SK-N-SH (cell line): ENCODE measurements around the gene CTNS. TPM values are rescaled to one million over a fixed set of nuclear protein-coding genes. Genes with fewer than 3 reads are reported as not detected.
"Not testable (repeated sequence)": the region's sequence is repeated elsewhere in the genome, so short reads cannot be mapped to it uniquely, and the experiment has no call there.

Experiments
- CTCF ChIA-PET: fragments of 300-600, 350-600 bp; formaldehyde crosslinking; extraction: SDS; loops from one replicate; lab custom pipeline; 2021; lab: Yijun Ruan, JAX
- POLR2A ChIA-PET: fragments of 350-600 bp; sonication (Branson Sonifier 250); formaldehyde crosslinking; extraction: SDS; loops from one replicate; lab custom pipeline; 2020; ENCODE audit warnings: antibody characterized with exemption, inconsistent platforms; lab: Yijun Ruan, JAX
- DNase-seq: peaks from one replicate; pipeline ENCODE4 v3.0.0; 2012
- H2AFZ ChIP-seq: fragments of 200-600 bp; sonication (generic); 2 replicates; pipeline ENCODE4 v1.8.1; 2016; ENCODE audit warnings: antibody characterized with exemption, mild to moderate bottlenecking, low read depth
- H3F3A ChIP-seq: fragments of 200-600 bp; sonication (generic); replicated peaks from 2 replicates; pipeline ENCODE3; 2016; ENCODE audit warnings: antibody characterized with exemption, mild to moderate bottlenecking; ENCODE audit not compliant: insufficient read depth
- H3K27ac ChIP-seq, 2 experiments: fragments of 200-500 bp in 1 of 2; fragments of 200-600 bp in 1 of 2; sonication (Bioruptor generic) in 1 of 2; sonication (generic), shearing (Covaris generic) in 1 of 2; 2 replicates each; pipeline versions ENCODE4 v1.5.1 to v1.6.1; 2014 to 2016; ENCODE audit warnings: low read depth in 2 of 2, inconsistent platforms in 1 of 2, low read length in 1 of 2, mild to moderate bottlenecking in 1 of 2, mixed read lengths in 1 of 2
- H3K27me3 ChIP-seq: fragments of 200-600 bp; sonication (generic), shearing (Covaris generic); 2 replicates; pipeline ENCODE4 v1.6.1; 2016; ENCODE audit warnings: mixed run types; ENCODE audit not compliant: insufficient read depth
- H3K36me3 ChIP-seq, 2 experiments: fragments of 200-500 bp in 1 of 2; fragments of 200-600 bp in 1 of 2; sonication (Bioruptor generic) in 1 of 2; sonication (generic) in 1 of 2; replicated peaks in 1 of 2; 2 replicates each; pipeline versions ENCODE3 to v1.5.1; 2014 to 2016; ENCODE audit warnings: low read length in 1 of 2, mild to moderate bottlenecking in 1 of 2; ENCODE audit not compliant: insufficient read depth in 2 of 2, control insufficient read depth in 1 of 2
- H3K4me1 ChIP-seq, 2 experiments: fragments of 200-500 bp in 1 of 2; fragments of 200-600 bp in 1 of 2; sonication (Bioruptor generic) in 1 of 2; sonication (generic), shearing (Covaris generic) in 1 of 2; 2 replicates each; pipeline versions ENCODE4 v1.5.1 to v1.6.1; 2014 to 2016; ENCODE audit warnings: low read depth in 1 of 2, low read length in 1 of 2, mixed run types in 1 of 2; ENCODE audit not compliant: insufficient read depth in 2 of 2, control insufficient read depth in 1 of 2
- H3K4me2 ChIP-seq: fragments of 200-600 bp; sonication (generic), shearing (Covaris generic); 2 replicates; pipeline ENCODE4 v1.6.1; 2017; ENCODE audit warnings: mixed run types
- H3K4me3 ChIP-seq, 2 experiments: fragments of 200-500 bp in 1 of 2; fragments of 200-600 bp in 1 of 2; sonication (Bioruptor generic) in 1 of 2; sonication (generic), shearing (Covaris generic) in 1 of 2; 2 replicates each; pipeline versions ENCODE4 v1.5.1 to v1.8.1; 2014 to 2016; ENCODE audit warnings: low read depth in 2 of 2, inconsistent platforms in 1 of 2, low read length in 1 of 2, mild to moderate bottlenecking in 1 of 2, mixed read lengths in 1 of 2, moderate library complexity in 1 of 2
- H3K79me2 ChIP-seq: fragments of 200-600 bp; sonication (generic); 2 replicates; pipeline ENCODE4 v1.8.1; 2017; ENCODE audit warnings: mild to moderate bottlenecking; ENCODE audit not compliant: insufficient read depth
- H3K9ac ChIP-seq: fragments of 200-600 bp; sonication (generic); 2 replicates; pipeline ENCODE4 v1.6.1; 2017; ENCODE audit warnings: mixed run types
- H3K9me2 ChIP-seq: fragments of 200-600 bp; sonication (generic); 2 replicates; pipeline ENCODE4 v1.6.1; 2017; ENCODE audit warnings: mixed run types
- H3K9me3 ChIP-seq: fragments of 200-600 bp; sonication (generic); 2 replicates; pipeline ENCODE4 v1.6.1; 2017; ENCODE audit warnings: mixed run types, mild to moderate bottlenecking, moderate library complexity
- H4K20me1 ChIP-seq: fragments of 200-600 bp; sonication (generic); 2 replicates; pipeline ENCODE4 v1.6.1; 2017; ENCODE audit warnings: mild to moderate bottlenecking, mixed run types; ENCODE audit not compliant: insufficient read depth
- GABPA ChIP-seq: IDR thresholded peaks from 2 replicates; pipeline ENCODE4 v1.4.0; 2012; ENCODE audit warnings: low read depth, mild to moderate bottlenecking
- RCOR1 ChIP-seq: fragments of 150-350 bp; IDR thresholded peaks from 2 replicates; pipeline ENCODE4 v1.6.1; 2017; ENCODE audit warnings: antibody characterized with exemption, low read length
- TEAD4 ChIP-seq: IDR thresholded peaks from 2 replicates; pipeline ENCODE4 v1.4.0; 2012; ENCODE audit warnings: mild to moderate bottlenecking, borderline replicate concordance; ENCODE audit not compliant: insufficient read depth
- WGBS: methylation state at CpG from one replicate; pipeline ENCODE4 v1.1.6; 2017; ENCODE audit warnings: low lambda C conversion rate; 5-methylcytosine and 5-hydroxymethylcytosine counted together
- polyA plus RNA-seq, 3 experiments: library from polyadenylated mRNA; depleted of rRNA; stranded (reverse); fragments of >200 nt; gene quantifications; 2 replicates each; pipeline ENCODE4 v1.2.3, GENCODE V29; 2012
- TF ChIP-seq, protein P1 (sequence below): IDR thresholded peaks from 2 replicates; pipeline ENCODE4 v1.4.0; 2012; ENCODE audit warnings: low read depth

CTNS gene
- polyA plus RNA-seq, 1 of the 3 experiments (the other 2 are of a cell fraction): 8.2 TPM

DNA sequence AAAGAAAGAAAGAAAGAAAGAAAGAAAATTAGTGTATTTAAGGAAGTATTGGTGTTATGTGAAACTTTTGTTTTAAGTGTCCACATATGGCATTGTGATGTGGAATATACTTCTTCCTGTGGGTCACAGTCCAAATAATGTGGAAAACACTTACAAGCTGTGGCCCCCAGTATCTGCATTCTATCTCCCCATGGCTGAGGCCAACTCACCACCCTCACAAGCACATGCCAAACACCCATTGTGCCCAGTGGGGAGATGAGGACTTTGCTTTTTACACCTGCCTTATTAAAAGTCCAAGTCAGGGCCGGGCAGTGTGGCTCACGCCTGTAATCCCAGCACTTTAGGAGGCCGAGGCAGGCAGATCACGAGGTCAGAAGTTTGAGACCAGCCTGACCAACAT, 63.4 kb downstream of the CTNS start:
- DNase-seq: no peak
- Histone ChIP-seq H3K9me3 (no peaks in the 10 kb centered on the region), H3K27ac (no peak overlapping the region), H3K36me3 (no peaks in the 10 kb centered on the region), H3K9ac (no peak overlapping the region), H3K4me2 (no peak overlapping the region), H3K27me3 (no peaks in the 10 kb centered on the region), H3K4me1 (peaks cover 0 to 9% of the 10 kb centered on the region in 2 experiments; a peak in 1 of 4 replicates), H3K9me2 (no peaks in the 10 kb centered on the region), H3F3A (no peaks in the 10 kb centered on the region), H3K4me3 (no peak overlapping the region), H4K20me1 (no peaks in the 10 kb centered on the region), H2AFZ (no peak overlapping the region), H3K79me2 (no peaks in the 10 kb centered on the region)
- TF ChIP-seq RCOR1: no peak
- TF ChIP-seq, protein P1, sequence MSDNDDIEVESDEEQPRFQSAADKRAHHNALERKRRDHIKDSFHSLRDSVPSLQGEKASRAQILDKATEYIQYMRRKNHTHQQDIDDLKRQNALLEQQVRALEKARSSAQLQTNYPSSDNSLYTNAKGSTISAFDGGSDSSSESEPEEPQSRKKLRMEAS: no peak
- no peak for TF ChIP-seq GABPA
- WGBS: 73% methylated on average over 4 of the region's 4 CpGs
- POLR2A ChIA-PET: no interaction called here
- CTCF ChIA-PET: no interaction called here

DNA sequence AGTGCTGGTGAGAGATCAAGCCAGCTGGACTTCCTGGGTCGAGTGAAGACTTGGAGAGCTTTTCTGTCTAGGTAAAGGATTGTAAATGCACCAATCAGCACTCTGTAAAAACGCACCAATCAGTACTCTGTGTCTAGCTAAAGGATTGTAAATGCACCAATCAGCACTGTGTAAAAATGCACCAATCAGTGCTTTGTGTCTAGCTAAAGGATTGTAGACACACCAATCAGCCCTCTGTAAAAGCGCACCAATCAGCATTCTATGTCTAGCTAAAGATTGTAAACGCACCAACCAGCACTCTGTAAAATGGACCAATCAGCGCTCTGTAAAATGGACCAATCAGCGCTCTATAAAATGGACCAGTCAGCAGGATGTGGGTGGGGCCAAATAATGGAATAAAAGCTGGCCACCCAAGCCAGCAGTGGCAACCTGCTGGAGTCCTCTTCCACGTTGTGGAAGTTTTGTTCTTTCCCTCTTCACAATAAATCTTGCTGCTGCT, 65.5 kb downstream of the CTNS start:
- H3K27me3 ChIP-seq, H3K27ac ChIP-seq, DNase-seq, H3K9ac ChIP-seq, H3K4me3 ChIP-seq, H3K4me1 ChIP-seq, H3K4me2 ChIP-seq, H3K36me3 ChIP-seq, POLR2A ChIA-PET, H3K9me3 ChIP-seq, H2AFZ ChIP-seq, H3F3A ChIP-seq, H3K79me2 ChIP-seq, H3K9me2 ChIP-seq, H4K20me1 ChIP-seq: not testable (repeated sequence)
- WGBS: 60% methylated on average over 5 of the region's 7 CpGs
- CTCF ChIA-PET: interaction anchor here (1.4 kb wide), 1 partner anchor 36 kb away, joined by 4 read pairs; no protein-coding TSS in a partner anchor

DNA sequence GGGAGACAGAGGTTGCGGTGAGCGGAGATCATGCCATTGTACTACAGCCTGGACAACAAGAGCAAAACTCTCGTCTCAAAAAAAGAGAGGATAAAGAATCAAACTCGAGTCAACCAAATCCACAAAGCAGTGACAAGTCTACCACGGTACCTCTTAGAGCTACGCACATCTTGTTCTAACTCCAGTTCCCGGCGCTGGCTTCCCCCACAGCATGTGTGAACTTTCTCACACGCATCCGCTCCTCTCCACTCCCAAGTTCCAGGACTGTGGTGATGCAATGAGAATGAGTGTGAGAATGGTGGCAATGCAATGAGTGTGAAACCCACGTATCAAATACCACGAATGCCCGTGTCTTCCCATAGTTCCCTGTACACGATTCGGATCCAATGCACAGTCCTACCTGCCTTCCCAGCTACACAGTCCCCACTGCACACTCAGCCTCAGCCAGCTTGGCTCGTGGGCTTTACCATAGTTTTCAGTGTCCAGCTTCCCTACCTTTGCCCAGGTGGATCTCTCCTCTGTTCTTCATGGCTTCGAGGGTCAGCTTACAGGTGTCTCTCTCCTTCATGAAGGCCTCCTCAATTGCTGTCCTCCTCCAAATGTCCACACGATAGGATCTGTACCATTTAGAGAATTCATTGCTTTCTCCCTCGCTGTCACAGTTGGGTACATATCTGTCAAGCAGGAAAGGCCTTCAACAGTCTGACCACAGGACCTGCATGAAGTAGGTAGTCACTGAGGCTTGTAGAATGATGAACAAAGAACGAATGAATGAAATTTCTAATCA, 68.6 kb downstream of the CTNS start:
- Histone ChIP-seq H3K79me2 (no peaks in the 10 kb centered on the region), H3K9ac (no peak overlapping the region), H3K36me3 (no peaks in the 10 kb centered on the region), H3K4me3 (no peak overlapping the region), H2AFZ (no peak overlapping the region), H3F3A (no peaks in the 10 kb centered on the region), H3K9me3 (no peaks in the 10 kb centered on the region), H3K27ac (no peak overlapping the region), H3K9me2 (no peaks in the 10 kb centered on the region), H3K4me2 (no peak overlapping the region), H4K20me1 (no peaks in the 10 kb centered on the region), H3K4me1 (no peaks in the 10 kb centered on the region), H3K27me3 (no peaks in the 10 kb centered on the region)
- ChIA-PET POLR2A (no interaction called here), CTCF (no interaction called here)
- DNase-seq: no peak
- no peak for TF ChIP-seq TEAD4
- no peak for TF ChIP-seq GABPA
- WGBS: 72% methylated on average over 20 of the region's 20 CpGs

DNA sequence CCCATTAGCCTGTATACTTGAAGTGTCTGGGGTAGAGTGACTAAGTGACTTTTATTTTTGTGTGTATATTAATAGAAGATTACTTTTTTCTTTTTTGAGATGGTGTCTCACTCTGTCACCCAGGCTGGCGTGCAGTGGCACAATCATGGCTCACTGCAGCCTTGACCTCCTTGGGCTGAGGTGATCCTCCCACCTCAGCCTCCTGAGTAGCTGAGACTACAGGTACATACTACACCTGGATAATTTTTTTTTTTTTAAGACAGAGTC, 69.1 kb downstream of the CTNS start:
- CTCF ChIA-PET, H4K20me1 ChIP-seq, H3F3A ChIP-seq, H3K9me2 ChIP-seq, H3K4me3 ChIP-seq, H3K36me3 ChIP-seq, H3K27me3 ChIP-seq, H3K4me1 ChIP-seq, DNase-seq, H2AFZ ChIP-seq, POLR2A ChIA-PET, H3K9ac ChIP-seq, H3K27ac ChIP-seq, H3K4me2 ChIP-seq, H3K9me3 ChIP-seq, H3K79me2 ChIP-seq: not testable (repeated sequence)
- WGBS: 100% methylated on average over 1 of the region's 1 CpG
